Endothelial cell of umbilical vein (primary cell): Measurements from ENCODE around the gene GPHA2. TPM values are rescaled to one million over a fixed set of nuclear protein-coding genes. Genes with fewer than 3 reads are reported as not detected.

Experiments
- BruUV-seq: library from RNA; stranded (reverse); fragments of 400-500 nt; replicated peaks from 2 replicates; lab custom pipeline; 2021; lab: Mats Ljungman, UMichigan
- CTCF ChIA-PET: fragments of 300-600, 350-600 bp; sonication (Branson Sonifier 250); formaldehyde crosslinking; loops from one replicate; lab custom pipeline; 2021; ENCODE audit warnings: antibody characterized with exemption, inconsistent platforms; lab: Charles Lee
- POLR2A ChIA-PET: fragments of 300-600, 350-600 bp; sonication (Branson Sonifier 250); formaldehyde crosslinking; loops from one replicate; lab custom pipeline; 2021; ENCODE audit warnings: antibody characterized with exemption, inconsistent platforms; lab: Charles Lee
- DNase-seq: peaks from one replicate; pipeline ENCODE4 v3.0.0-alpha.2; 2011; ENCODE audit warnings: low read depth, low spot score
- FAIRE-seq: peaks from 2 replicates; lab custom pipeline; 2011; peaks lifted over from hg19 to GRCh38; lab: Jason Lieb, UNC
- H2AFZ ChIP-seq: 2 replicates; pipeline ENCODE4 v1.6.0; 2012; ENCODE audit warnings: low read depth, low read length, control low read depth, inconsistent platforms
- H3K27ac ChIP-seq: 2 replicates; pipeline ENCODE4 v1.5.1; 2011; ENCODE audit warnings: low read depth, mild to moderate bottlenecking, control low read depth, low read length, moderate library complexity; ENCODE audit not compliant: insufficient read depth
- H3K27me3 ChIP-seq, 2 experiments: 2 replicates each; pipeline versions ENCODE4 v1.6.0 to v1.6.1; 2011; ENCODE audit warnings: low read length in 2 of 2, mixed read lengths in 1 of 2; ENCODE audit not compliant: control insufficient read depth in 2 of 2, insufficient read depth in 2 of 2
- H3K36me3 ChIP-seq, 2 experiments: 2 replicates in 1 of 2; 3 replicates in 1 of 2; pipeline ENCODE4 v1.5.1; 2011; ENCODE audit warnings: low read length in 2 of 2, mild to moderate bottlenecking in 1 of 2, moderate library complexity in 1 of 2; ENCODE audit not compliant: control insufficient read depth in 2 of 2, insufficient read depth in 2 of 2; ENCODE audit errors: extremely low read depth in 1 of 2
- H3K4me1 ChIP-seq: 3 replicates; pipeline ENCODE4 v1.5.1; 2011; ENCODE audit warnings: mild to moderate bottlenecking, low read length; ENCODE audit not compliant: control insufficient read depth, insufficient read depth; ENCODE audit errors: extremely low read depth
- H3K4me2 ChIP-seq: 2 replicates; pipeline ENCODE4 v1.6.1; 2011; ENCODE audit warnings: low read length, control low read depth, mixed read lengths; ENCODE audit not compliant: insufficient read depth
- H3K4me3 ChIP-seq, 3 experiments: fragments of 200-600 bp in 1 of 3; sonication (generic), shearing (Covaris generic) in 1 of 3; replicated peaks in 1 of 3; 2 replicates each; pipeline ENCODE4 v1.5.1; 2011 to 2016; ENCODE audit warnings: control low read depth in 3 of 3, low read length in 3 of 3, mild to moderate bottlenecking in 2 of 3, inconsistent platforms in 1 of 3, low read depth in 1 of 3, moderate library complexity in 1 of 3; ENCODE audit not compliant: insufficient read depth in 1 of 3
- H3K79me2 ChIP-seq: 2 replicates; pipeline ENCODE4 v1.6.0; 2012; ENCODE audit warnings: low read length, inconsistent platforms; ENCODE audit not compliant: control insufficient read depth, insufficient read depth
- H3K9ac ChIP-seq: replicated peaks from 2 replicates; pipeline ENCODE3; 2011; ENCODE audit warnings: low read length, control low read depth; ENCODE audit not compliant: insufficient read depth; ENCODE audit errors: extremely low read depth
- H3K9me1 ChIP-seq: replicated peaks from 3 replicates; pipeline ENCODE4 v1.6.0; 2011; ENCODE audit warnings: mild to moderate bottlenecking, low read length; ENCODE audit not compliant: control insufficient read depth, insufficient read depth; ENCODE audit errors: extremely low read depth
- H3K9me3 ChIP-seq: replicated peaks from 2 replicates; pipeline ENCODE4 v1.5.1; 2012; ENCODE audit warnings: low read length, inconsistent platforms; ENCODE audit not compliant: control insufficient read depth, insufficient read depth
- H4K20me1 ChIP-seq: replicated peaks from 2 replicates; pipeline ENCODE3; 2011; ENCODE audit warnings: mild to moderate bottlenecking, low read length; ENCODE audit not compliant: control insufficient read depth, insufficient read depth; ENCODE audit errors: extremely low read depth
- EZH2 ChIP-seq: IDR thresholded peaks from 2 replicates; pipeline ENCODE4 v1.6.1; 2012; ENCODE audit warnings: borderline replicate concordance, low read depth, mild to moderate bottlenecking, moderate library complexity, low read length, inconsistent platforms; ENCODE audit not compliant: severe bottlenecking
- FOS ChIP-seq: IDR thresholded peaks from 2 replicates; pipeline ENCODE4 v1.6.1; 2011; ENCODE audit warnings: mild to moderate bottlenecking, low read length, moderate library complexity, borderline replicate concordance; ENCODE audit not compliant: insufficient read depth
- GATA2 ChIP-seq: IDR thresholded peaks from 2 replicates; pipeline ENCODE4 v1.7.0; 2011; ENCODE audit warnings: low read depth, mild to moderate bottlenecking, moderate library complexity, mixed read lengths, low read length; ENCODE audit not compliant: insufficient read length, insufficient read depth
- JUN ChIP-seq: IDR thresholded peaks from 2 replicates; pipeline ENCODE4 v1.6.1; 2011; ENCODE audit warnings: borderline replicate concordance, low read depth; ENCODE audit not compliant: insufficient read length, insufficient read depth
- MYC ChIP-seq: IDR thresholded peaks from one replicate; pipeline ENCODE4 v1.6.1; 2011; ENCODE audit warnings: mild to moderate bottlenecking, low read depth, low read length
- POLR2A ChIP-seq: IDR thresholded peaks from 2 replicates; pipeline ENCODE4 v1.6.1; 2012; ENCODE audit warnings: low read depth, mild to moderate bottlenecking, control low read depth, low read length
- POLR2AphosphoS5 ChIP-seq: IDR thresholded peaks from 2 replicates; pipeline ENCODE4 v1.6.1; 2012; ENCODE audit warnings: low read depth, mild to moderate bottlenecking, control low read depth, low read length, moderate library complexity; ENCODE audit not compliant: insufficient read depth
- dilution Hi-C: fragments of 300-500 bp; cut with MboI; formaldehyde crosslinking; loops from one replicate; pipeline ENCODE4 v1.15.0; 2019; ENCODE audit warnings: low sequenced_read_pairs; ENCODE audit not compliant: extremely low pct_ligation_motif_present
- intact Hi-C: fragments of 100-400 bp; cut with micrococcal nuclease; formaldehyde crosslinking; loops from one replicate; pipeline ENCODE4 v1.10.0; 2022
- polyA plus RNA-seq, 4 experiments: library from polyadenylated mRNA; depleted of rRNA in 3 of 4; stranded (reverse) in 3 of 4; unstranded in 1 of 4; fragments of >200 nt; gene quantifications; 2 replicates each; pipeline versions ENCODE4 v1.2.1 to v1.2.3, GENCODE V29; 2011 to 2012; ENCODE audit warnings: missing spikeins in 1 of 4
- total RNA-seq: library from RNA; stranded (reverse); gene quantifications from 2 replicates; pipeline ENCODE4 v1.2.3, GENCODE V29; 2021
- TF ChIP-seq, protein P1 (sequence below), 2 donors: IDR thresholded peaks; 1 replicate in 1 of 2; 2 replicates in 1 of 2; pipeline ENCODE4 v1.5.1; 2011; ENCODE audit warnings: low read length in 2 of 2, mild to moderate bottlenecking in 2 of 2, moderate library complexity in 2 of 2, control low read depth in 1 of 2, inconsistent platforms in 1 of 2, low read depth in 1 of 2; ENCODE audit not compliant: insufficient read depth in 1 of 2; ENCODE audit errors: extremely low read depth in 1 of 2
- TF ChIP-seq, protein P2 (sequence below): IDR thresholded peaks from 2 replicates; pipeline ENCODE4 v1.6.1; 2011; ENCODE audit not compliant: insufficient read depth, insufficient read length

The GPHA2 gene
- total and polyA plus RNA-seq, 2 donors (not counting 3 experiments of a cell fraction or from before 2014, with no cell fraction given), result not detected

DNA sequence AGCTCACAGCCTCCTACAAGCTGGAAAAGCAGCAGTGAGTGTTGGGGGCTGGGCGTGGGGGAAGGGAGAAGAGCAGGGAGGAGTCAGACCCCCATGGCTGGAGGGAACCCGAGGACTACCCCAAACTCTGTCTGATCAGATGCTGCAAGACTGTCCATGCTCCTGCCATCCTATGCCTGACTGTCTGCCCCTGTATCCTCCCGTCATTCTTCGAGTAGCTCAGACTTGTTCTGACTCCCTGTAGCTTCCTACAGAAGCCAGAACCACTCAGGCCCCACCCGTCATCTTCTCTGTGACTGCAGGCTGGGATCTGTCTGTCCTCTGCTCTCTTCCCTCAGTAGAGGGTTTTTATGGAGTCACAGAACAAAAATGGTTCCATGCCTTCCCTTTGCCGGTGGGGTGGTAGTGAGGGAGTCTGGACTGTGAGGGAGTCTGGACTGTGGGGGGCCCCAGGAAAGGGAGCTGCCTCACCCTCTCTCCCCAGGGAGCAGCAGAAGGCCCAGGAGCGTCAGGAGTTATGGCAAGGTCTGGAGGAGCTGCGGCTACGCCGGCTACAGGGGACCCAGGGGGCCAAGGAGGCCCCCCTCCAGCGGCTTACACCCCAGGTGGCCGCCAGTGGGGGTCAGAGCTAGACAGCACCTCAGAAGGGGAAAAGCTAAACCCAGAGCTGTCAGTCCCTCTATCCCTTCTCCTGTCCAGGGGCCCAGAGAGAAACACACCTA is 2.3 kb downstream of the GPHA2 start:
- DNase-seq (no peak), FAIRE-seq (no peak)
- no peaks in the 10 kb centered on the region for H3K27me3 ChIP-seq
- no peak overlapping the region for H2AFZ ChIP-seq
- H3K79me2 ChIP-seq, result no peaks in the 10 kb centered on the region
- H3K9ac ChIP-seq, result no peak overlapping the region
- H3K9me3 ChIP-seq, result no peaks in the 10 kb centered on the region
- intact Hi-C loops (no loop called here), dilution Hi-C loops (no loop called here)
- no peak overlapping the region for H3K4me2 ChIP-seq
- H3K4me3 ChIP-seq, result no peak overlapping the region
- TF ChIP-seq, protein P1, sequence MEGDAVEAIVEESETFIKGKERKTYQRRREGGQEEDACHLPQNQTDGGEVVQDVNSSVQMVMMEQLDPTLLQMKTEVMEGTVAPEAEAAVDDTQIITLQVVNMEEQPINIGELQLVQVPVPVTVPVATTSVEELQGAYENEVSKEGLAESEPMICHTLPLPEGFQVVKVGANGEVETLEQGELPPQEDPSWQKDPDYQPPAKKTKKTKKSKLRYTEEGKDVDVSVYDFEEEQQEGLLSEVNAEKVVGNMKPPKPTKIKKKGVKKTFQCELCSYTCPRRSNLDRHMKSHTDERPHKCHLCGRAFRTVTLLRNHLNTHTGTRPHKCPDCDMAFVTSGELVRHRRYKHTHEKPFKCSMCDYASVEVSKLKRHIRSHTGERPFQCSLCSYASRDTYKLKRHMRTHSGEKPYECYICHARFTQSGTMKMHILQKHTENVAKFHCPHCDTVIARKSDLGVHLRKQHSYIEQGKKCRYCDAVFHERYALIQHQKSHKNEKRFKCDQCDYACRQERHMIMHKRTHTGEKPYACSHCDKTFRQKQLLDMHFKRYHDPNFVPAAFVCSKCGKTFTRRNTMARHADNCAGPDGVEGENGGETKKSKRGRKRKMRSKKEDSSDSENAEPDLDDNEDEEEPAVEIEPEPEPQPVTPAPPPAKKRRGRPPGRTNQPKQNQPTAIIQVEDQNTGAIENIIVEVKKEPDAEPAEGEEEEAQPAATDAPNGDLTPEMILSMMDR (IDR thresholded peaks at IDR 0.05; ENCODE audit: extremely low read depth in 1 of 2, insufficient read depth in 1 of 2, low read depth in 1 of 2, low read length in 2 of 2), result no peak
- TF ChIP-seq POLR2AphosphoS5 (no peak), EZH2 (no peak), GATA2 (no peak), JUN (no peak), POLR2A (no peak), FOS (no peak), MYC (no peak)
- TF ChIP-seq, protein P2, sequence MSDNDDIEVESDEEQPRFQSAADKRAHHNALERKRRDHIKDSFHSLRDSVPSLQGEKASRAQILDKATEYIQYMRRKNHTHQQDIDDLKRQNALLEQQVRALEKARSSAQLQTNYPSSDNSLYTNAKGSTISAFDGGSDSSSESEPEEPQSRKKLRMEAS, result no peak
- H3K36me3 ChIP-seq, result peaks cover 3 to 32% of the 10 kb centered on the region in 2 experiments
- no peaks in the 10 kb centered on the region for H3K4me1 ChIP-seq
- CTCF ChIA-PET, result interaction anchor here (1.2 to 1.5 kb wide), 3 partner anchors 9 to 81 kb away, joined by 3 to 4 read pairs (median 3); partner anchors contain the start of genes ARL2, BATF2 and PPP2R5B
- no TSS peak for BruUV-seq
- POLR2A ChIA-PET, result no interaction called here
- H4K20me1 ChIP-seq, result no peaks in the 10 kb centered on the region
- H3K9me1 ChIP-seq, result no peaks in the 10 kb centered on the region
- H3K27ac ChIP-seq, result no peak overlapping the region
